AG04450 (cell line): Measurements from ENCODE around the gene CYP27C1. TPM values are rescaled to one million over a fixed set of nuclear protein-coding genes. Genes with fewer than 3 reads are reported as not detected.

Experiments used
- CTCF ChIA-PET: fragments of 300-600, 350-600 bp; formaldehyde crosslinking; extraction: SDS; loops from one replicate; lab custom pipeline; 2022; ENCODE audit warnings: antibody characterized with exemption, inconsistent platforms; lab: Charles Lee
- POLR2A ChIA-PET: fragments of 350-600 bp; formaldehyde crosslinking; extraction: SDS; loops from one replicate; lab custom pipeline; 2021; ENCODE audit warnings: antibody characterized with exemption, inconsistent platforms; lab: Yijun Ruan, JAX
- DNase-seq: peaks from one replicate; pipeline ENCODE4 v3.0.0-alpha.2; 2011; ENCODE audit warnings: low read depth, low spot score
- H3K27ac ChIP-seq: one replicate; pipeline ENCODE4 v1.5.1; 2012; ENCODE audit warnings: low read depth, low read length, control low read depth
- H3K27me3 ChIP-seq: one replicate; pipeline ENCODE4 v1.6.0; 2012; ENCODE audit warnings: low read length; ENCODE audit not compliant: control insufficient read depth, insufficient read depth
- H3K4me3 ChIP-seq: 2 replicates; pipeline ENCODE4 v1.5.1; 2011; ENCODE audit warnings: mild to moderate bottlenecking, low read depth, low read length, control low read depth
- H3K9me3 ChIP-seq: 2 replicates; pipeline ENCODE4 v1.5.1; 2012; ENCODE audit warnings: low read length; ENCODE audit not compliant: control insufficient read depth, insufficient read depth
- CTCF ChIP-seq: IDR thresholded peaks from 2 replicates; pipeline ENCODE4 v1.5.1; 2011; ENCODE audit warnings: low read depth, low read length, control low read depth, inconsistent platforms
- polyA plus RNA-seq: library from polyadenylated mRNA; depleted of rRNA; stranded (reverse); fragments of >200 nt; gene quantifications from 2 replicates; pipeline ENCODE4 v1.2.3, GENCODE V29; 2011

The CYP27C1 gene
- polyA plus RNA-seq, 1 experiment = not detected

- POLR2A ChIA-PET = interaction anchor here (0.5 kb wide), 1 partner anchor 11 kb away, joined by 3 read pairs; no protein-coding TSS in a partner anchor
- CTCF ChIA-PET = interaction anchor here (1.1 to 2.6 kb wide), 2 partner anchors 11 to 75 kb away, joined by 3 to 7 read pairs; no protein-coding TSS in a partner anchor
- peak; percentile 10; the same call in 1 of the 2 replicates for TF ChIP-seq CTCF
- no peak for DNase-seq
- no peak overlapping the region for H3K27ac ChIP-seq
- H3K27me3 ChIP-seq = peaks cover 2% of the 10 kb centered on the region
- H3K9me3 ChIP-seq = no peaks in the 10 kb centered on the region
- no peak overlapping the region for H3K4me3 ChIP-seq
These were observed 77.2 kb downstream of the CYP27C1 start for GRCh38 chr2:127142663-127143630.

GRCh38 chr2:127140538-127140937 is 79.6 kb downstream of the CYP27C1 start:
- Histone ChIP-seq H3K9me3 (no peaks in the 10 kb centered on the region), H3K27ac (no peak overlapping the region), H3K27me3 (peaks cover 2% of the 10 kb centered on the region), H3K4me3 (no peak overlapping the region)
- ChIA-PET POLR2A (no interaction called here), CTCF (interaction anchor here (1.2 kb wide), 1 partner anchor 10 kb away, joined by 3 read pairs; no protein-coding TSS in a partner anchor)
- TF ChIP-seq CTCF = no peak
- DNase-seq = no peak

GRCh38 chr2:127139766-127140165 is 80.3 kb downstream of the CYP27C1 start:
- POLR2A ChIA-PET = no interaction called here
- Histone ChIP-seq H3K4me3 (no peak overlapping the region), H3K27ac (no peak overlapping the region), H3K9me3 (no peaks in the 10 kb centered on the region), H3K27me3 (peaks cover 2% of the 10 kb centered on the region)
- DNase-seq = no peak
- CTCF ChIA-PET = interaction anchor here (1.0 to 1.2 kb wide), 2 partner anchors 9 to 67 kb away, joined by 3 read pairs; no protein-coding TSS in a partner anchor
- TF ChIP-seq CTCF = no peak

- ChIA-PET CTCF (no interaction called here), POLR2A (no interaction called here)
- peaks cover 4% of the 10 kb centered on the region for H3K27me3 ChIP-seq
These were observed 81.8 kb downstream of the CYP27C1 start for GRCh38 chr2:127138281-127138680.

More at GRCh38 chr2:127138281-127138680, 81.8 kb downstream of the CYP27C1 start:
- Histone ChIP-seq H3K4me3 (no peak overlapping the region), H3K27ac (no peak overlapping the region), H3K9me3 (no peaks in the 10 kb centered on the region)
- no peak for TF ChIP-seq CTCF
- no peak for DNase-seq
